CD4-positive, CD25-positive, alpha-beta regulatory T cell (primary cell): Measurements from ENCODE around the gene CLCN4. TPM values are rescaled to one million over a fixed set of nuclear protein-coding genes. Genes with fewer than 3 reads are reported as not detected.

Experiments
- ATAC-seq, 2 donors: fragments of 150-1000 bp; cut with Tn5 transposase; one replicate each; pipeline ENCODE4 v1.10.0; 2021; ENCODE audit warnings: low read depth in 2 of 2, moderate number of reproducible peaks in 2 of 2, moderate library complexity in 1 of 2
- DNase-seq, 3 donors: peaks; one replicate each; pipeline versions ENCODE4 v3.0.0 to v3.0.0-alpha.2; 2012 to 2022; ENCODE audit warnings: mixed read lengths in 1 of 3
- H3K27ac ChIP-seq: one replicate; pipeline ENCODE4 v1.7.0; 2013; ENCODE audit warnings: mild to moderate bottlenecking, low read length; ENCODE audit not compliant: insufficient read depth, poor library complexity, severe bottlenecking
- H3K27me3 ChIP-seq: one replicate; pipeline ENCODE4 v1.7.0; 2013; ENCODE audit warnings: low read length; ENCODE audit not compliant: control insufficient read depth, insufficient read depth
- H3K36me3 ChIP-seq: one replicate; pipeline ENCODE4 v1.7.0; 2013; ENCODE audit warnings: mild to moderate bottlenecking, low read length, moderate library complexity; ENCODE audit not compliant: control insufficient read depth, insufficient read depth
- H3K4me1 ChIP-seq: 2 replicates; pipeline ENCODE4 v1.7.0; 2013; ENCODE audit warnings: mild to moderate bottlenecking, low read length; ENCODE audit not compliant: insufficient read depth, control insufficient read depth, poor library complexity, severe bottlenecking
- H3K4me3 ChIP-seq: one replicate; pipeline ENCODE4 v1.7.0; 2013; ENCODE audit warnings: low read depth, mild to moderate bottlenecking, low read length, moderate library complexity
- H3K9me3 ChIP-seq, 2 experiments: 1 replicate in 1 of 2; 2 replicates in 1 of 2; pipeline ENCODE4 v1.7.0; 2013; ENCODE audit warnings: low read length in 2 of 2, mild to moderate bottlenecking in 1 of 2, moderate library complexity in 1 of 2; ENCODE audit not compliant: control insufficient read depth in 2 of 2
- H3K27ac Mint-ChIP-seq, 3 donors: one replicate each; pipeline ENCODE4 v1.8.0; 2020 to 2022; ENCODE audit warnings: mild to moderate bottlenecking in 3 of 3, mixed read lengths in 3 of 3, moderate library complexity in 2 of 3
- H3K27me3 Mint-ChIP-seq: one replicate; pipeline ENCODE4 v1.8.0; 2022; ENCODE audit warnings: mild to moderate bottlenecking, mixed read lengths
- H3K36me3 Mint-ChIP-seq: one replicate; pipeline ENCODE4 v1.8.0; 2020; ENCODE audit warnings: mixed read lengths
- H3K4me1 Mint-ChIP-seq, 4 donors: one replicate each; pipeline ENCODE4 v1.8.0; 2020 to 2022; ENCODE audit warnings: mixed read lengths in 4 of 4, mild to moderate bottlenecking in 1 of 4
- H3K4me3 Mint-ChIP-seq, 4 donors: one replicate each; pipeline ENCODE4 v1.8.0; 2020 to 2022; ENCODE audit warnings: mild to moderate bottlenecking in 4 of 4, mixed read lengths in 4 of 4, moderate library complexity in 3 of 4
- H3K9me3 Mint-ChIP-seq, 7 donors: one replicate each; pipeline ENCODE4 v1.8.0; 2020 to 2022; ENCODE audit warnings: mixed read lengths in 7 of 7, mild to moderate bottlenecking in 3 of 7, moderate library complexity in 2 of 7
- polyA plus RNA-seq, 4 donors: library from polyadenylated mRNA; unstranded; fragments of 300-500 nt; fragmentation: Illumina TruSeq; gene quantifications; one replicate each; pipeline ENCODE4 v1.2.3, GENCODE V29; 2021
- total RNA-seq: library from RNA; stranded (reverse); gene quantifications from one replicate; pipeline ENCODE4 v1.2.3, GENCODE V29; 2022

The CLCN4 gene
- total and polyA plus RNA-seq, 5 donors from 2014 or later = 0.37 TPM; not detected in 4

DNA sequence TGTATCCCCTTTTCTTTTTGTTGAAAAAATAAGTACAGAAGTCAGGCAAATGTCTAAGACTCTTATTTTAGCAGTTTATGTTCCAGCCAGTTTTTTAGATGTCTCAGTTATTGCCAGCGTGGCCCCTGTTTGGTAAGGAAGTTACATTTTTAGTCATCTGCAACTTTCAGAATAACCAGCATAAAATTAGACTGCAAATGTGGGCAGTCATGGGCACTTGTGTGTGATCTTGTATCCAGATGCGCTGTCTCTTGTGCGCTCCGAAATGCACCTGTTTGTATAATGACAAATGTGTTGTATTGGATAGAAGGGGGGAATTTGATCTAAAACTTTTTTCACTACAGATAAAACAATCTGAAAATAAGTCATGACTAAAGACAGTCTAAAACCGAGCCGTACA lies 44.3 kb upstream of the CLCN4 start:
- H3K4me3 ChIP-seq = no peak overlapping the region
- H3K9me3 ChIP-seq = no peaks in the 10 kb centered on the region
- peak overlapping the region in 2 of 4 donors; percentile 10 to 13 for H3K4me3 Mint-ChIP-seq
- peak overlapping the region in 2 of 3 donors; percentile 85 to 96 for H3K27ac Mint-ChIP-seq
- H3K27me3 ChIP-seq = no peaks in the 10 kb centered on the region
- H3K9me3 Mint-ChIP-seq = no peaks in the 10 kb centered on the region
- DNase-seq = peak in 1 of 3 donors; percentile 28
- no peak for ATAC-seq
- H3K27ac ChIP-seq = peak overlapping the region; percentile 81
- H3K4me1 ChIP-seq = peaks cover 37% of the 10 kb centered on the region
- H3K36me3 ChIP-seq = no peaks in the 10 kb centered on the region
- peaks cover 2 to 52% (median 26%) of the 10 kb centered on the region in 4 donors for H3K4me1 Mint-ChIP-seq
- no peaks in the 10 kb centered on the region for H3K36me3 Mint-ChIP-seq
- H3K27me3 Mint-ChIP-seq = no peaks in the 10 kb centered on the region

DNA sequence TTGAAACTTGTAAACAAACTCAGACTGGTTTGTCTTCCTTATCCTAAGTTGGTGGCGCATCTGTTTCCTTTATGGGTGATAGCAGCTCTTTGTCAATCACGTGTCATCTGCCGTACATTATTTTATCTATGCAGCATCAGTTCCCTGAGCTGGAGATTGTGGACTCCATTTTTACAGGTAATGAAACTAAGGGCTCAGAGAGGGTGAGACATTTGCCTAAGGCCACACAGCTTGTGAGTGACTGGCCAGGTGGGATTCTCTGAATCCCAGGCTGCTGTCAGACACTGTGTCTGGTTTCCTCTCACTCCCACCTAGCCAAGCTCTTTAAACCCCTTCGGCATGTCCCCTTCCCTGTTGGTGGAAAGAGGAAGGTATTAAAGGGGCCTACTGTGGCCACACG lies 41.7 kb upstream of the CLCN4 start:
- no peak for ATAC-seq
- no peaks in the 10 kb centered on the region for H3K27me3 Mint-ChIP-seq
- no peaks in the 10 kb centered on the region for H3K36me3 Mint-ChIP-seq

GRCh38 chrX:10117301-10117700 lies 39.5 kb upstream of the CLCN4 start:
- no peaks in the 10 kb centered on the region for H3K36me3 Mint-ChIP-seq
- no peaks in the 10 kb centered on the region for H3K9me3 ChIP-seq
- peaks cover 3% of the 10 kb centered on the region for H3K36me3 ChIP-seq
- peaks cover 0 to 15% (median 10%) of the 10 kb centered on the region in 4 donors for H3K4me1 Mint-ChIP-seq
- no peaks in the 10 kb centered on the region for H3K9me3 Mint-ChIP-seq
- H3K27me3 ChIP-seq = no peaks in the 10 kb centered on the region
- H3K4me1 ChIP-seq = no peaks in the 10 kb centered on the region
- H3K27ac Mint-ChIP-seq = no peak overlapping the region
- H3K4me3 ChIP-seq = no peak overlapping the region
- ATAC-seq (no peak), DNase-seq (no peak)
- H3K27ac ChIP-seq = no peak overlapping the region
- H3K4me3 Mint-ChIP-seq = no peak overlapping the region
- H3K27me3 Mint-ChIP-seq = no peaks in the 10 kb centered on the region

More for the DNA sequence above, 41.7 kb upstream of the CLCN4 start:
- H3K4me3 ChIP-seq = no peak overlapping the region
- no peaks in the 10 kb centered on the region for H3K9me3 ChIP-seq
- peaks cover 0 to 34% (median 24%) of the 10 kb centered on the region in 4 donors for H3K4me1 Mint-ChIP-seq
- H3K4me1 ChIP-seq = peaks cover 19% of the 10 kb centered on the region
- no peak overlapping the region for H3K27ac ChIP-seq
- no peaks in the 10 kb centered on the region for H3K27me3 ChIP-seq
- DNase-seq = no peak
- H3K36me3 ChIP-seq = peaks cover 3% of the 10 kb centered on the region
- H3K9me3 Mint-ChIP-seq = no peaks in the 10 kb centered on the region
- H3K4me3 Mint-ChIP-seq = no peak overlapping the region
- H3K27ac Mint-ChIP-seq = no peak overlapping the region

GRCh38 chrX:10117864-10118377 lies 38.9 kb upstream of the CLCN4 start:
- peaks cover 3% of the 10 kb centered on the region for H3K36me3 ChIP-seq
- H3K4me1 ChIP-seq = no peaks in the 10 kb centered on the region
- H3K27me3 Mint-ChIP-seq = no peaks in the 10 kb centered on the region
- no peaks in the 10 kb centered on the region for H3K9me3 Mint-ChIP-seq
- H3K4me3 Mint-ChIP-seq = no peak overlapping the region
- H3K27ac ChIP-seq = no peak overlapping the region
- no peak overlapping the region for H3K27ac Mint-ChIP-seq
- H3K36me3 Mint-ChIP-seq = no peaks in the 10 kb centered on the region
- peaks cover 0 to 11% (median 6%) of the 10 kb centered on the region in 4 donors for H3K4me1 Mint-ChIP-seq
- no peaks in the 10 kb centered on the region for H3K9me3 ChIP-seq
- no peaks in the 10 kb centered on the region for H3K27me3 ChIP-seq
- H3K4me3 ChIP-seq = no peak overlapping the region
- ATAC-seq (no peak), DNase-seq (no peak)

DNA sequence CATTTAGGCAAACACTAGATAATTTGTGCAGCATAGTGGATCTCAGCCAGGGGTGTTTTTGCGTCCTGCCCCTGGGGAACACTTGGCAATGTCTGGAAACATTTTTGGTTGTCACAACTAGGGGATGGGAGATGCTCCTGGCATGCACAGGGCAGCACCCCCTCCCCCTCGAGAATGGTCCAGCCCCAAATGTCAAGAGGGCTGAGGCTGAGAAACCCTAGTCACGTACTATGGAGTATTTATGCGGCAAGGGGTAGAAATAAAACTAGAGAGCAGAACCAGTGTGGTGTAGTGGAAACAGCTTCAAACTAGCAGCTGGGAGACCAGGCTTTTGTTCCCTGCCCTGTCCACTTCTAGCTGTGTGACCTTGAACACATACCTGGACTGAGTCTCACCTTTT lies 38.2 kb upstream of the CLCN4 start:
- Histone ChIP-seq H3K27me3 (no peaks in the 10 kb centered on the region), H3K36me3 (peaks cover 3% of the 10 kb centered on the region), H3K27ac (no peak overlapping the region), H3K4me1 (no peaks in the 10 kb centered on the region), H3K4me3 (no peak overlapping the region), H3K9me3 (no peaks in the 10 kb centered on the region)
- no peaks in the 10 kb centered on the region for H3K36me3 Mint-ChIP-seq
- H3K27ac Mint-ChIP-seq = no peak overlapping the region
- H3K9me3 Mint-ChIP-seq = no peaks in the 10 kb centered on the region
- peaks cover 0 to 9% (median 6%) of the 10 kb centered on the region in 4 donors for H3K4me1 Mint-ChIP-seq
- H3K27me3 Mint-ChIP-seq = no peaks in the 10 kb centered on the region
- no peak overlapping the region for H3K4me3 Mint-ChIP-seq
- ATAC-seq (no peak), DNase-seq (no peak)

- H3K4me3 Mint-ChIP-seq = peak overlapping the region in 2 of 4 donors; percentile 2 to 66
- H3K36me3 ChIP-seq = peaks cover 3% of the 10 kb centered on the region
- ATAC-seq (peak; percentile 87), DNase-seq (peak; percentile 65 to 90 (median 84))
- H3K4me1 ChIP-seq = no peaks in the 10 kb centered on the region
- peaks cover 0 to 9% (median 6%) of the 10 kb centered on the region in 4 donors for H3K4me1 Mint-ChIP-seq
- H3K27ac Mint-ChIP-seq = peak overlapping the region; percentile 4 to 92 (median 7)
- H3K27ac ChIP-seq = peak overlapping the region; percentile 49
- H3K9me3 ChIP-seq = no peaks in the 10 kb centered on the region
- H3K36me3 Mint-ChIP-seq = no peaks in the 10 kb centered on the region
- H3K27me3 ChIP-seq = no peaks in the 10 kb centered on the region
- H3K27me3 Mint-ChIP-seq = no peaks in the 10 kb centered on the region
- H3K4me3 ChIP-seq = no peak overlapping the region
- no peaks in the 10 kb centered on the region for H3K9me3 Mint-ChIP-seq
Measured at GRCh38 chrX:10119399-10119990, 37.3 kb upstream of the CLCN4 start.

GRCh38 chrX:10120331-10120730 lies 36.4 kb upstream of the CLCN4 start:
- H3K4me3 Mint-ChIP-seq = no peak overlapping the region
- H3K27ac ChIP-seq = no peak overlapping the region
- H3K36me3 Mint-ChIP-seq = no peaks in the 10 kb centered on the region
- H3K4me3 ChIP-seq = no peak overlapping the region
- H3K4me1 Mint-ChIP-seq = peaks cover 0 to 7% (median 6%) of the 10 kb centered on the region in 4 donors
- H3K27me3 ChIP-seq = no peaks in the 10 kb centered on the region
- no peaks in the 10 kb centered on the region for H3K4me1 ChIP-seq
- no peaks in the 10 kb centered on the region for H3K9me3 Mint-ChIP-seq
- DNase-seq = no peak
- no peaks in the 10 kb centered on the region for H3K9me3 ChIP-seq
- H3K27me3 Mint-ChIP-seq = no peaks in the 10 kb centered on the region
- ATAC-seq = no peak
- H3K27ac Mint-ChIP-seq = no peak overlapping the region
- peaks cover 3% of the 10 kb centered on the region for H3K36me3 ChIP-seq

DNA sequence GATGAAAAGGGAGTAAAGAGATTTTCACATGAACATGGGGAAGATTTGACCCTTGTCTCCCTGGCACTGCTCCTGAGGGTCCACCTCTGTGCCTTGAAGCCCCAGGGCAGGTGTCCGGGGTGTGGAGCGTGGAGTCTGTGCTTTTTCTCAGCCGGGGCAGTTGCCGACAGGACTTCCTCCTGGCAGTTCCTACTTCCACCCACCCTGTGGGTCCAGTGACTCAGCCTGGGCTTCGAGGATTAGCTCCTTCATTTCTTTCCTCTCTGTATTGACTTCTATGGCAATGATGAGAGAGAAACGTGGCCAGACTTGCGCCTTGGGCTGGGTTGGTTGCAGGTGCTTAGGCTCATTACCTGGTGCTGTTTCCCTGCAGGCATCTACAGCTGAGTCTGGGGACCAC lies 35.9 kb upstream of the CLCN4 start:
- Histone ChIP-seq H3K4me3 (no peak overlapping the region), H3K4me1 (no peaks in the 10 kb centered on the region), H3K36me3 (peaks cover 3% of the 10 kb centered on the region), H3K27me3 (no peaks in the 10 kb centered on the region), H3K9me3 (no peaks in the 10 kb centered on the region), H3K27ac (no peak overlapping the region)
- H3K4me3 Mint-ChIP-seq = no peak overlapping the region
- H3K36me3 Mint-ChIP-seq = no peaks in the 10 kb centered on the region
- H3K27ac Mint-ChIP-seq = no peak overlapping the region
- peaks cover 0 to 7% (median 6%) of the 10 kb centered on the region in 4 donors for H3K4me1 Mint-ChIP-seq
- DNase-seq (no peak), ATAC-seq (no peak)
- no peaks in the 10 kb centered on the region for H3K27me3 Mint-ChIP-seq
- H3K9me3 Mint-ChIP-seq = no peaks in the 10 kb centered on the region
